Measurements from ENCODE around the gene TP53BP1.

Gene TP53BP1

DNA sequence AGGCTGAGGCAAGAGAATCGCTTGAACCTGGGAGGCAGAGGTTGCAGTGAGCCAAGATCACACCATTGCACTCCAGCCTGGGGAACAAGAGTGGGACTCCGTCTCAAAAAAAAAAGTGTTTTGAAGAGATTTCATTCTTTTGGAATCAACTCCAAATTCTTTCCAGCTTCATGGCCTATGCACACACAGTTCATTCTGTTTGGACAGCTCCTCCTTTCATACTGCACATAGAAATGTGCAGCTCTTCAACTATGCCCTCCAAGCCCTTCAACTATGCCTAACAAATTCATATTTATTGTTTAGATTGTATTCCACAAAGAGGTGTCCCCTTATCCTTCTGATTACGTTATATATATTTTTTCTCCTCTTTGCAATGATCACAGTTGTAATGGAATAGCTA lies 4.2 kb downstream of the TP53BP1 start:
- ATAC-seq = no peak
- TF ChIP-seq, protein P1, sequence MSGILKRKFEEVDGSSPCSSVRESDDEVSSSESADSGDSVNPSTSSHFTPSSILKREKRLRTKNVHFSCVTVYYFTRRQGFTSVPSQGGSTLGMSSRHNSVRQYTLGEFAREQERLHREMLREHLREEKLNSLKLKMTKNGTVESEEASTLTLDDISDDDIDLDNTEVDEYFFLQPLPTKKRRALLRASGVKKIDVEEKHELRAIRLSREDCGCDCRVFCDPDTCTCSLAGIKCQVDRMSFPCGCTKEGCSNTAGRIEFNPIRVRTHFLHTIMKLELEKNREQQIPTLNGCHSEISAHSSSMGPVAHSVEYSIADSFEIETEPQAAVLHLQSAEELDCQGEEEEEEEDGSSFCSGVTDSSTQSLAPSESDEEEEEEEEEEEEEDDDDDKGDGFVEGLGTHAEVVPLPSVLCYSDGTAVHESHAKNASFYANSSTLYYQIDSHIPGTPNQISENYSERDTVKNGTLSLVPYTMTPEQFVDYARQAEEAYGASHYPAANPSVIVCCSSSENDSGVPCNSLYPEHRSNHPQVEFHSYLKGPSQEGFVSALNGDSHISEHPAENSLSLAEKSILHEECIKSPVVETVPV (CRISPR knock-in tag; IDR thresholded peaks at IDR 0.05) = no peak
- no peak for TF ChIP-seq ESRRG (CRISPR knock-in tag; IDR thresholded peaks at IDR 0.05)
- no peak for TF ChIP-seq PPARA (CRISPR knock-in tag; IDR thresholded peaks at IDR 0.05; ENCODE audit: borderline replicate concordance)
- no peak for TF ChIP-seq ZNF70 (CRISPR knock-in tag; IDR thresholded peaks at IDR 0.05)
- no peak for TF ChIP-seq TOX (CRISPR knock-in tag; IDR thresholded peaks at IDR 0.05; ENCODE audit: borderline replicate concordance)
- TF ChIP-seq CSDC2 (CRISPR knock-in tag; IDR thresholded peaks at IDR 0.05) = no peak
- TF ChIP-seq SNAI2 (CRISPR knock-in tag; IDR thresholded peaks at IDR 0.05) = no peak
- no peak for TF ChIP-seq ZNF8 (CRISPR knock-in tag; IDR thresholded peaks at IDR 0.05)
- TF ChIP-seq OSR1 (CRISPR knock-in tag; IDR thresholded peaks at IDR 0.05) = no peak
- TF ChIP-seq, protein P2, sequence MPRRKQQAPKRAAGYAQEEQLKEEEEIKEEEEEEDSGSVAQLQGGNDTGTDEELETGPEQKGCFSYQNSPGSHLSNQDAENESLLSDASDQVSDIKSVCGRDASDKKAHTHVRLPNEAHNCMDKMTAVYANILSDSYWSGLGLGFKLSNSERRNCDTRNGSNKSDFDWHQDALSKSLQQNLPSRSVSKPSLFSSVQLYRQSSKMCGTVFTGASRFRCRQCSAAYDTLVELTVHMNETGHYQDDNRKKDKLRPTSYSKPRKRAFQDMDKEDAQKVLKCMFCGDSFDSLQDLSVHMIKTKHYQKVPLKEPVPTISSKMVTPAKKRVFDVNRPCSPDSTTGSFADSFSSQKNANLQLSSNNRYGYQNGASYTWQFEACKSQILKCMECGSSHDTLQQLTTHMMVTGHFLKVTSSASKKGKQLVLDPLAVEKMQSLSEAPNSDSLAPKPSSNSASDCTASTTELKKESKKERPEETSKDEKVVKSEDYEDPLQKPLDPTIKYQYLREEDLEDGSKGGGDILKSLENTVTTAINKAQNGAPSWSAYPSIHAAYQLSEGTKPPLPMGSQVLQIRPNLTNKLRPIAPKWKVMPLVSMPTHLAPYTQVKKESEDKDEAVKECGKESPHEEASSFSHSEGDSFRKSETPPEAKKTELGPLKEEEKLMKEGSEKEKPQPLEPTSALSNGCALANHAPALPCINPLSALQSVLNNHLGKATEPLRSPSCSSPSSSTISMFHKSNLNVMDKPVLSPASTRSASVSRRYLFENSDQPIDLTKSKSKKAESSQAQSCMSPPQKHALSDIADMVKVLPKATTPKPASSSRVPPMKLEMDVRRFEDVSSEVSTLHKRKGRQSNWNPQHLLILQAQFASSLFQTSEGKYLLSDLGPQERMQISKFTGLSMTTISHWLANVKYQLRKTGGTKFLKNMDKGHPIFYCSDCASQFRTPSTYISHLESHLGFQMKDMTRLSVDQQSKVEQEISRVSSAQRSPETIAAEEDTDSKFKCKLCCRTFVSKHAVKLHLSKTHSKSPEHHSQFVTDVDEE (CRISPR knock-in tag; IDR thresholded peaks at IDR 0.05) = no peak
- no peak for TF ChIP-seq TCF4 (CRISPR knock-in tag; IDR thresholded peaks at IDR 0.05; ENCODE audit: borderline replicate concordance)
- no peak for TF ChIP-seq RARB (CRISPR knock-in tag; IDR thresholded peaks at IDR 0.05)

DNA sequence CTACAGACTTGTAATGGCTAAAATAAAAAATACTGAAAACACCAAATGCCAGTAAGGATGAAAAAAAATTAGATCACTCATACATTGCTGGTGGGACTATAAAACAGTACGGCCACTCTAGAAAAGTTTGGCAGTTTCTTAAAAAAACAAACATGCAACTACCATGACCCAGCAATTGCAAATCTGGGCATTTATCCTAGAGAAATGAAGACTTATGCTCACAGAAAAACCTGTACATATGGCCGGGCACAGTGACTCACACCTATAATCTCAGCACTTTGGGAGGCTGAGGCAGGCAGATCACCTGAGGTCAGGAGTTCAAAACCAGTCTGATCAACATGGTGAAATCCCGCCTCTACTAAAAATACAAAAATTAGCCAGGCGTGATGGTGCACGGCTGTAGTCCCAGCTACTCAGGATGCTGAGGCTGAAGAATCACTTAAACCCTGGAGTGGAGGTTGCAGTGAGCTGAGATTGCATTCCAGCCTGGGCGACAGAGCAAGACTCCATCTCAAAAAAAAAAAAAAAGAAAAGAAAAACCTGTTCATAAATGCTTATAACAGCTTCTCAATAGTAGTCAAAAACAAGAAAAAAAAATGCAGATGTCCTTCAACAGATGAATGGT lies 5.6 kb downstream of the TP53BP1 start:
- TF ChIP-seq, protein P3, sequence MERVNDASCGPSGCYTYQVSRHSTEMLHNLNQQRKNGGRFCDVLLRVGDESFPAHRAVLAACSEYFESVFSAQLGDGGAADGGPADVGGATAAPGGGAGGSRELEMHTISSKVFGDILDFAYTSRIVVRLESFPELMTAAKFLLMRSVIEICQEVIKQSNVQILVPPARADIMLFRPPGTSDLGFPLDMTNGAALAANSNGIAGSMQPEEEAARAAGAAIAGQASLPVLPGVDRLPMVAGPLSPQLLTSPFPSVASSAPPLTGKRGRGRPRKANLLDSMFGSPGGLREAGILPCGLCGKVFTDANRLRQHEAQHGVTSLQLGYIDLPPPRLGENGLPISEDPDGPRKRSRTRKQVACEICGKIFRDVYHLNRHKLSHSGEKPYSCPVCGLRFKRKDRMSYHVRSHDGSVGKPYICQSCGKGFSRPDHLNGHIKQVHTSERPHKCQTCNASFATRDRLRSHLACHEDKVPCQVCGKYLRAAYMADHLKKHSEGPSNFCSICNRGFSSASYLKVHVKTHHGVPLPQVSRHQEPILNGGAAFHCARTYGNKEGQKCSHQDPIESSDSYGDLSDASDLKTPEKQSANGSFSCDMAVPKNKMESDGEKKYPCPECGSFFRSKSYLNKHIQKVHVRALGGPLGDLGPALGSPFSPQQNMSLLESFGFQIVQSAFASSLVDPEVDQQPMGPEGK (CRISPR knock-in tag; IDR thresholded peaks at IDR 0.05; ENCODE audit: borderline replicate concordance) = no peak
- no peak for TF ChIP-seq PPARA (CRISPR knock-in tag; IDR thresholded peaks at IDR 0.05; ENCODE audit: borderline replicate concordance)
- ATAC-seq = no peak

DNA sequence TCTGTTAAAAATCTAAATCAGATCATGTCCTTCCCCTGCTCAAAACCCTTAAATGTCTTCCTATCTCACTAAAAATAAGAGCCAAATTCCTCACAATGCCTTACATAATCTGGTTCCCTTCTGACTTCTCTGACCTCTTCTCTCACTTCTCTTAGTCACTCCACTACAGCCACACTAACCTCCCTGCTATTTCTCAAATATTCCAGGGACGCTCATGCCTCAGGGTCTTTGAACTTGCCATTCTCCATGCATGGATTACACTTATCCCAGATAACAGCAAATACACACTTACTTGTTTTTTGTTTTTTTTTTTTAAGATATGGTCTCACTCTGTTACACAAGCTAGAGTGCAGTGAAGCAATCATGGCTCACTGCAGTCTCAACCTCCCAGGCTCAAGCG lies 8.5 kb downstream of the TP53BP1 start:
- TF ChIP-seq ISL1 (CRISPR knock-in tag; IDR thresholded peaks at IDR 0.05) (no peak), RARB (CRISPR knock-in tag; IDR thresholded peaks at IDR 0.05) (no peak), OSR1 (CRISPR knock-in tag; IDR thresholded peaks at IDR 0.05) (no peak), ESRRG (CRISPR knock-in tag; IDR thresholded peaks at IDR 0.05) (no peak)
- TF ChIP-seq, protein P2 (CRISPR knock-in tag; IDR thresholded peaks at IDR 0.05) = no peak
- TF ChIP-seq, protein P4, sequence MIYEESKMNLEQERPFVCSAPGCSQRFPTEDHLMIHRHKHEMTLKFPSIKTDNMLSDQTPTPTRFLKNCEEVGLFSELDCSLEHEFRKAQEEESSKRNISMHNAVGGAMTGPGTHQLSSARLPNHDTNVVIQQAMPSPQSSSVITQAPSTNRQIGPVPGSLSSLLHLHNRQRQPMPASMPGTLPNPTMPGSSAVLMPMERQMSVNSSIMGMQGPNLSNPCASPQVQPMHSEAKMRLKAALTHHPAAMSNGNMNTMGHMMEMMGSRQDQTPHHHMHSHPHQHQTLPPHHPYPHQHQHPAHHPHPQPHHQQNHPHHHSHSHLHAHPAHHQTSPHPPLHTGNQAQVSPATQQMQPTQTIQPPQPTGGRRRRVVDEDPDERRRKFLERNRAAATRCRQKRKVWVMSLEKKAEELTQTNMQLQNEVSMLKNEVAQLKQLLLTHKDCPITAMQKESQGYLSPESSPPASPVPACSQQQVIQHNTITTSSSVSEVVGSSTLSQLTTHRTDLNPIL (CRISPR knock-in tag; IDR thresholded peaks at IDR 0.05; ENCODE audit: low read depth) = no peak
- ATAC-seq = no peak

DNA sequence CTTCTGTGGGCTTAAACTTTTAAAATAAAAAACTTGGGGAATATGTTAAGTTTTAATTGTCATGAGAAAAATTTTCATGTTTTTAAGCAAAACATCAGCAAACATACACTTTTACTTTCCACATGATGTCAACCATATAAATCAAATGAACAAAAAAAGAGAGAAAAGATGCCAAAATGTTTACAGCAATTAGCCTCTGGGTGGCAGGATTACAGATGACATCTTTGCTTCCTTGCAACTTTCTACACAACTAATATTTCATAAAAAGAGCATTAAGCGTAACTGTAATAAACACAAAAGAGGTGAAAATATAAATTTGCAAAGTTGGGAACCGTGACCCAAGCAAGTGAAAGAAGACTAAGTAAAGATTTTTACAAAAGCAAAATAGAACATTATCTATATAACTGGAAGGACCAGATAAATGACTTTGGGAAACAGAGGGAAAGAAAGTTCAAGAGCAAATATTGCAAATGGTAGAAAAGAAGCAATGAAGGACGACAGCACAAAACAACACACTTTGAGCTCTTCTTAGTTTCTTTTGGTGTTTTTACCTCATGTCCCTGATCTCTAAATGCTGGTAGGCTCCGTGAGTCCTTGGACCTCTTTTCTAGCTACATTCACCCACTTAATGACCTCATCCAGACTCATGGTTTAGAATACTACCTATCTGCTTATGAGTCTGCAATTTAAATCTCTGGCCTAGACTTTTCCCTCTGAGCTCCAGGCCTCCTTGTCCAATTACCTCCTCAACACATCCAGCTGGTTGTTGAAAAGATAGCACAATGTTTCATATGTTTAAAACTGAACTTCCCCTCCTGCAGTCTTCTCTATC lies 9.4 kb downstream of the TP53BP1 start:
- no peak for ATAC-seq
- TF ChIP-seq ZNF70 (CRISPR knock-in tag; IDR thresholded peaks at IDR 0.05) (no peak), ZC3H10 (CRISPR knock-in tag; IDR thresholded peaks at IDR 0.05) (no peak), ESRRG (CRISPR knock-in tag; IDR thresholded peaks at IDR 0.05) (no peak), ISL1 (CRISPR knock-in tag; IDR thresholded peaks at IDR 0.05) (no peak), CSDC2 (CRISPR knock-in tag; IDR thresholded peaks at IDR 0.05) (no peak), PPARA (CRISPR knock-in tag; IDR thresholded peaks at IDR 0.05; ENCODE audit: borderline replicate concordance) (no peak), BACH2 (CRISPR knock-in tag; IDR thresholded peaks at IDR 0.05; ENCODE audit: borderline replicate concordance) (no peak), ZFP3 (CRISPR knock-in tag; IDR thresholded peaks at IDR 0.05) (no peak), TOX (CRISPR knock-in tag; IDR thresholded peaks at IDR 0.05; ENCODE audit: borderline replicate concordance) (no peak), ZNF565 (CRISPR knock-in tag; conservative IDR thresholded peaks at IDR 0.05; ENCODE audit: low read depth) (no peak), ARNTL (CRISPR knock-in tag; IDR thresholded peaks at IDR 0.05; ENCODE audit: borderline replicate concordance, low read depth) (no peak), ZFP30 (CRISPR knock-in tag; IDR thresholded peaks at IDR 0.05) (no peak), RARB (CRISPR knock-in tag; IDR thresholded peaks at IDR 0.05) (no peak), OSR1 (CRISPR knock-in tag; IDR thresholded peaks at IDR 0.05) (no peak)
- TF ChIP-seq, protein P1 (CRISPR knock-in tag; IDR thresholded peaks at IDR 0.05) = no peak
